ENCODE measurements around the gene HAPLN3.

GRCh38 chr15:88899251-88899650, 3.9 kb upstream of the HAPLN3 start:
- TF ChIP-seq FOS (IDR thresholded peaks at IDR 0.05; ENCODE audit: borderline replicate concordance, extremely low read depth, insufficient read length) = no peak
- no peak for TF ChIP-seq USF2 (IDR thresholded peaks at IDR 0.05; ENCODE audit: borderline replicate concordance, low read depth, low read length)
- no peak for TF ChIP-seq EGR1 (IDR thresholded peaks at IDR 0.05; ENCODE audit: borderline replicate concordance in 1 of 2, low read depth in 2 of 2, low read length in 2 of 2)
- TF ChIP-seq MXI1 (IDR thresholded peaks at IDR 0.05; ENCODE audit: low read depth, low read length) = no peak
- no peak for TF ChIP-seq PAX5 (IDR thresholded peaks at IDR 0.05; ENCODE audit: borderline replicate concordance, low read depth, low read length)
- no peak for TF ChIP-seq EZH2 (IDR thresholded peaks at IDR 0.05; ENCODE audit: borderline replicate concordance, control insufficient read depth, low read depth, low read length)
- no peak for TF ChIP-seq NFYB (IDR thresholded peaks at IDR 0.05; ENCODE audit: insufficient read depth, low read depth, low read length)
- no peak for TF ChIP-seq ZBTB33 (IDR thresholded peaks at IDR 0.05)
- no peak for TF ChIP-seq RBBP5 (conservative IDR thresholded peaks at IDR 0.05)
- TF ChIP-seq CTCF (IDR thresholded peaks at IDR 0.05 in 2 of 3, conservative IDR thresholded peaks at IDR 0.05 in 1 of 3; ENCODE audit: control insufficient read depth in 2 of 3, extremely low read depth in 1 of 3, insufficient read depth in 1 of 3, low read depth in 3 of 3, low read length in 3 of 3) = no peak
- no peak for TF ChIP-seq RCOR1 (conservative IDR thresholded peaks at IDR 0.05; ENCODE audit: low read depth, low read length)
- no peak for TF ChIP-seq ELK1 (IDR thresholded peaks at IDR 0.05; ENCODE audit: low read depth, low read length)
- TF ChIP-seq RFX5 (IDR thresholded peaks at IDR 0.05; ENCODE audit: low read depth, low read length) = no peak
